ENCODE results near the gene IFI6.
"Not testable (repeated sequence)": the region's sequence is repeated elsewhere in the genome, so short reads cannot be mapped to it uniquely, and the experiment has no call there.

The IFI6 gene, protein sequence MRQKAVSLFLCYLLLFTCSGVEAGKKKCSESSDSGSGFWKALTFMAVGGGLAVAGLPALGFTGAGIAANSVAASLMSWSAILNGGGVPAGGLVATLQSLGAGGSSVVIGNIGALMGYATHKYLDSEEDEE

GRCh38 chr1:27671964-27672749 lies at the start of gene IFI6:
IFI6 (minus strand) TSS chr1:27672192; CDS start chr1:27669314, 2,878 bp downstream.
- peak; percentile 90 for DNase-seq

DNA sequence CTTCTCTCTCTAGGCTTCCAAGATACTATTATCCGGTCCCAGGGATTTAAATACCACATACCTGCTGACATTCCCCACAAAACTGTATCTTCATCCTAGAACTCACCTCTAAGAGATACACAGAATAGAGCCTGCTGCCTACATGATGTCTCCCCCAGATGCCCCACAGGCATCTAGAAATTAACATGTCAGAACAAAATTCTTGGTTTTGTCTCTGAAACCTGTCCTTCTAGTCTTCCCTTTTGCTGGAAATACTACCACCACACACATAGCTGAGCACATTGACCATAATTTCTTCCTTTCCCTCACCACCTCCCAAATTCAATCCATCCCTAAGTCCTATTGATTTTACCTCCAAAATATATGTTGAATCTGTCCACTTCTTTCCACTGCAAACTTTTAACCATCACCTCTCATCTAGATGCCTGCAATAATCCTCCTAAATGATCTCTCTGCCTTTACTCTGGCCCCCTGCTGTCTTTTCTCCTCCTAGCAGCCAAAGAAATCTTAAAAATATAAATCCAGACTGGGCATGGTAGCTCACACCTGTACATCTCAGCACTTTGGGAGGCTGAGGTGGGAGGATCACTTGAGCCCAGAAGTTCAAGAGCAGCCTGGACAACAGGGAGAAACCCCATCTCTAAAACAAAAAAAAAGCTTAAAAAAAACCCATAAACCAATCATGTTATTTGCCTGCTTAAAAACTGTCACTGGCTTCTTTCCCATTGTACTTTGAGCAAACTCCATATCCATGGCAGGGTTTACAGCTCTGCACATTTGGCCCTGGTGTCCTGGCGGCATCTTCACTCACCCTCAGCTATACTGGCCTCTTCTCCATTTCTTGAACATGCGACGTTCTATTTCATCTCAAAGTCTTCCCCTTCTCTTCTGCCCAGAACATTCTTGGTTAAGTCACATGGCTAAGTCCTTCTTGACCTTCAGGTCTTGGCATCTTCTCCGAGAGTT lies 47.6 kb upstream of the IFI6 start:
- DNase-seq, result no peak

DNA sequence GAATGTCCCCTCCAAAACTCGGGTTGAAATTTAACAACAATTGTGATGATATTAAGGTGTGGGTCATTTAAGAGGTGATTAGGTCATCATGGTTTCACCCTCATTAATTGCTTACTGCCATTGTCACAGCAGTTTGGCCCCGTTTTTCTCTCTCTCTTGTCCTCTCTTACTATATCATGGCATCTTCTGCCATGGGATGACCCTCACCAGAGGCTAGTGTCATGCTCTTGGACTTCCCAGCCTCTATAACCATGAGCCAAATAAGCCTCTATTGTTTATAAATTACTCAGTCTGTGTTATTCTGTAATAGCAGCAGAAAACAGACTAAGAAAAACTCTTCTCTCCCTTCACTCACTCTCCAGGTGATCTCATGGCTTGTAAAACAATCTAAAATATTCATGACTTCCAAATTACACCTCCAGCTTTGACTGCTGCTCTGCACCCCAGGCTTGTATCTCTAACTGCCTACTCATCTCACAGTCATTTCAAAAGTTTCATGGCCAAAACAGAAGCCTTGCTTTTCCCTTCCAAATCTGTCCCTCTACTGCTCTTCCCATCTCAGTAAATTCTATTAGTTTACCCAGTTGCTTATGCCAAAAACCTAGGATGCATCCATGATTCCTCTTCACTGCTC lies 44.4 kb upstream of the IFI6 start:
- DNase-seq, result no peak

DNA sequence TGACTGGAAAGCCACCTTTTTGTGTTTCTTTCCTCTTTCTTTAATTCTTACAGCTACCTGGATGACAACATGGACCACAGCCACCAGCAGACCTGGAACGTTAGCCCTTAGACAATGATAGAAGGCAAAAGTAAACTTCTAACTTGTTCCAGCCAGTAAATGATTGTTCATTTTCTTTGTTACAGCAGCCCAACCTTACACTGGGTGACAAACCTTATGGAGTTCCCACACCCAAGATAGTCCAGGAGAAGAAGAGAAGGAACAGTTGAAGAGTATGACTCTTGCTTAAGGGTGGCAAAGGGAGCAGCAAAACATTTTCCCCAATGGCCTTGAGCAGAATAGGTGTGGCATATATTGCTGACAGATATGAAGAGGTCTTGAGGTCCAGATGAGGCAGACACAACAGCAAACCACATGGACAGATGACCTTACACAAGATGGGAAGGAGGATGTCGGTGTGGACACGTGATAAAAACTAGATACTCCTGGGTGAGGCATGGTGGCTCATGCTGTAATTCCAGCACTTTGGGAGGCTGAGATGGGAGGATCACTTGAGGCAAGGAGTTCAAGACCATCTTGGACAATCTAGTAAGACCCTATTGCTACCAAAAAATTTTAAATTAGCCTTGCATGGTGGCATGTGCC lies 42.0 kb upstream of the IFI6 start:
- no peak for DNase-seq

DNA sequence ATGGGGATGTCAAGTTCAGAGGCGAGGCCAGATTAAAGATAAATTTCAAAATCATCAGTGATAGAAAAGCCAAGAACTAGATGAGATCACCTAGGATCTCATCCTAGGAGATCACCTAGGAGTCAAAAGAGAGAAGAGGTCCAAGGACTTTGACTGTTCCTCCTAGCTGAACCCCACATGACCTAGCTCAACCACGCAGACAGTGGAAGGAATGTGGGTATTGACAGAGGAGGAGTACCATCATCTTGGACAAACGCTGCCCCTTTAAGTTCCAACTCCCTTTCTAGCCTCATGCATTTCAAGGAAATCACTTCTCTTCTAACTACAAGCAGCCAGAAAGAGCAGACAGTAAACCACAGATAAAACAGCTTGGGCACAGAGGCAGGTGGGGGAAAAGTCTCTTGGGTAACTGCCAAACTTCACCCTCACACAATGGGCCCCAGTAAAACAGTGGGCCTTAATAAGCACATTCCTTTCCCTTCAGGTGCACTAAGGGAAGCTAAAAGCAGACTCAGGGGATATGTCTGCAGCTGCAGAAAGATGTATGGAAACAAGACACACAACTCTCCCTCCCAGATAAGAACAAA lies 41.2 kb upstream of the IFI6 start:
- DNase-seq, result no peak

GRCh38 chr1:27710574-27710973 lies 38.6 kb upstream of the IFI6 start:
- no peak for DNase-seq

GRCh38 chr1:27705545-27705944 lies 33.6 kb upstream of the IFI6 start:
- DNase-seq, result no peak

- no peak for DNase-seq
Observed at GRCh38 chr1:27704958-27705357, 33.0 kb upstream of the IFI6 start.

- not testable (repeated sequence) for DNase-seq
Observed at GRCh38 chr1:27696835-27697234, 24.8 kb upstream of the IFI6 start.

DNA sequence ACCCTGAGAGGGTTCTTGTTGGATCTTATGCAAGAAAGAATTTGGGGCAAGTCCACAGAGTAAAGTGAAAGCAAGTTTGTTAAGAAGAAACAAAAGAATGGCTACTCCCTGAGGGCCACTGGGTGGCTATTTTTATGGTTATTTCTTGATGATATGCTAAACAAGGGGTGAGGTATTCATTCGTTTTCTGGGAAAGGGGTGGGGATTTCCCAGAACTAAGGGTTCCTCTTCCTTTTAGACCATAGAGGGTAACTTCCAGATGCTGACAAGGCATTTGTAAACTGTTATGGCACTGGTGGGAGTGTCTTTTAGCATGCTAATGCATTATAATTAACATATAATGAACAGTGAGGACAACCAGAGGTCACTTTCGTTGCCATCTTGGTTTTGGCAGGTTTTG lies 18.2 kb upstream of the IFI6 start:
- DNase-seq, result no peak

GRCh38 chr1:27689423-27690173 lies 17.6 kb upstream of the IFI6 start:
- no peak for DNase-seq

DNA sequence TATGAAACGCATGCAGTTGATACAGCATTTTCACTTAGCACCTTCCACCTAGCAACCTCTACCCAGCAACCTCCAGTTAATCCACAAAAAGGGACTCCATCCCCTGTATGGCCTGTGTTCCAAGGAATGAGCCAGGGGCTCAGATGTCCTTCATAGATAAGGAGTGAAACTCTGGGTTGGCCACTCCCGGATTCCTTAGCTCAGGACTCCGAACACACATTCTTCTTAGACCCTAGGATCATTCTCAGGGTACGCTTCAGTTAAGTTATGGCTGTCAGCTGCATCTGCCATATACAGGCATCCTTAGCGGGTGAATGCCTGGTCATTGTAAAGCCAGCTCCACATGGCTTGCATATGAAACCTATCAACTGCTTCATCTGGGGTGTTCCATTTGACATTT lies 15.9 kb upstream of the IFI6 start:
- no peak for DNase-seq

DNA sequence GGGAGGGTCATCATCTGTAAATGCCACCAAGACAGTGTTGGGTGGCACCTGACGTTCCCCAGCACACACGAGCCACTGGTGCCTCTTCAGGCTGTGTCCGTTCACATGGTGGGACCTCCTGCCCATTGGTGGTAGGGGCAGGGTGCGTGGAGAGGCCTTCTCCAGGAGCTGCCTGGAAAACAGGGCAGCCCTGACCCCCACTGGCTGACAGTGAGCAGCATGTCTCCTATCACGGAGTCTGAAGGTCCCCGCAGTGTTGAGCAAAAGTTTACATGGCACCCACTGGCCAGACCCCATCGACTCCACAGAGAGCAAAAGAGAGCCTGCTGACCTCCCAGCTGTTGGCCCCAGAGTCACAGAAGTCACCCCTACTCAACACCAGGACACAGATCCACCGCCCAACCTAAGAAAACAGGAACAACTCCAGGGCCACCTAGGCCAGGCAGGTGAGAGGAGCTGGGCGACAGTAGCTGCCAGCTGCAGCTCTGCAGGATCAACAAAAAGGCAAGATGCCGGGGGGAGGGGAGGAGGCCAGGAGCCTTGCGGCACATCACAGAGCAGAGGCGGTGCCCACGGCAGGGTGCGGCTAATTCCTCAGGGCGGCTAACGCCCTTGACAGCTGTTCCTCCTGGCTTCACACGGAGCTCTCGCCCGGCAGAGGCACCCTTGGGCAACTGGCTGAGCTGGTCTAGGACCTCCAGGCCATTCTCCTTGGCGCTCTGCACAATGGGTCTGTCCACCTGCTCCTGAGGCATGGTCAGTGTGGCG lies 14.4 kb upstream of the IFI6 start:
- DNase-seq, result no peak

DNA sequence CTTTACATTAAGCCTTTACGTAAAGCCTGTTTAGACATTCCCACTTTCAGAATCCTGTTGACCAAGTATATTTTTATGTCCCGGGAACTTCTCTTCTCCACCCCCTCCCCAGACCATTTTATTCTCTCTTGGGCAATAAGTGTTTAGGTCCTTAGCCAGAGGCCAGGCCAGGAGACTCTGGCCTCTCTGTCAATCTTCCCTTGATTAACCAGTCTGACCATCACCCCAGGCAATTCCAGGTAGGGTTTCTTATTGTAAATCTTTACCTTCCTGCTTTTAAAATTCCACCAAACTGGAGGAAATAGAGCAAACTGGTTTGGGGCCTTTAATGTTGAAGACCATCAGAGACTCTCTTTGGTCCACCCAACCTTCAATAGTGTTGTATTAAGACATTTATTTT lies 12.2 kb upstream of the IFI6 start:
- DNase-seq, result no peak

- no peak for DNase-seq
Observed at GRCh38 chr1:27682351-27682944, 10.5 kb upstream of the IFI6 start.

GRCh38 chr1:27681580-27681979 lies 9.6 kb upstream of the IFI6 start:
- not testable (repeated sequence) for DNase-seq

DNA sequence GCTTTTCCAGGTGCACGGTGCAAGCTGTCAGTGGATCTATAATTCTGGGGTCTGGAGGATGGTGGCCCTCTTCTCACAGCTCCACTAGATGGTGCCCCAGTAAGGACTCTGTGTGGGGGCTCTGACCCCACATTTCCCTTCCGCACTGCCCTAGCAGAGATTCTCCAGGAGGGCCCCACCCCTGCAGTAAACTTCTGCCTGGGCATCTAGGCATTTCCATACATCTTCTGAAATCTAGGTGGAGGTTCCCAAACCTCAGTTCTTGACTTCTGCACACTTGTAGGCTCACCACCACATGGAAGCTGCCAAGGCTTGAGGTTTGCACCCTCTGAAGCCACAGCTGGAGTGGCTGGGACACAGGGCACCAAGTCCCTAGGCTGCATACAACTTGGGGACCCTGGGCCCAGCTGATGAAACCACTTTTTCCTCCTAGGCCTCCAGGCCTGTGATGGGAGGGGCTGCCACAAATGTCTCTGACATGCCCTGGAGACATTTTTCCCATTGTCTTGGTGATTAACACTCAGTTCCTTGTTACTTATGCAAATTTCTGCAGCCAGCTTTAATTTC lies 8.3 kb upstream of the IFI6 start:
- DNase-seq, result peak; percentile 17

DNA sequence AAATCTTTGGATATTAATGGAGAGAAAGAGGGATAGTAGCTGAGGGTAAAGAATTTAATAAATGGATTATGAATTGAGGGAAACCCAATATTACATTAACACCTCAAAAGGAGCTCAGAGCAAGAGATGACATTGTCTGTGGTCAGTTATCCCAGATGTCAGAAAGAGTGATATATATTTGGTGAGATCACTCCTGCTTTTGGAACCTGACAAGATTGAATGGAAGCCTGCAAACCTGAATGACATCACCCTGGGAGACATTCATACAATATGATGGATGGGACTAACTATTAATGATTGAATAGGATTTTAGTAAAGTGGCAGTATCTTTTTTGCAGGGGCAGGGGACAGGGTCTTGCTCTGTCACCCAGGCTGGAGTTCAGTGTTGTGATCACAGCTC lies 6.8 kb upstream of the IFI6 start:
- no peak for DNase-seq

- DNase-seq, result peak; percentile 27
Observed at GRCh38 chr1:27676410-27676809, 4.4 kb upstream of the IFI6 start.

- DNase-seq, result no peak
Observed at GRCh38 chr1:27672750-27673112, 739 bp upstream of the IFI6 start.

Data from activated effector memory CD4-positive, alpha-beta T cell treated with anti-CD3 and anti-CD28 coated beads, Interleukin-2, amount 50 U/mL, for 16 hours (primary cell).